Stimulated activated CD8-positive, alpha-beta memory T cell treated with anti-CD3 and anti-CD28 coated beads, Interleukin-7, amount 100 ng/mL, for 48 hours (primary cell): ENCODE results near the gene MED13.

Experiments used
- DNase-seq, 2 donors: peaks; one replicate each; pipeline ENCODE4 v3.0.0-alpha.2; 2020; ENCODE audit warnings: low read depth in 1 of 2; ENCODE audit errors: extremely low read depth in 1 of 2

The MED13 gene

DNA sequence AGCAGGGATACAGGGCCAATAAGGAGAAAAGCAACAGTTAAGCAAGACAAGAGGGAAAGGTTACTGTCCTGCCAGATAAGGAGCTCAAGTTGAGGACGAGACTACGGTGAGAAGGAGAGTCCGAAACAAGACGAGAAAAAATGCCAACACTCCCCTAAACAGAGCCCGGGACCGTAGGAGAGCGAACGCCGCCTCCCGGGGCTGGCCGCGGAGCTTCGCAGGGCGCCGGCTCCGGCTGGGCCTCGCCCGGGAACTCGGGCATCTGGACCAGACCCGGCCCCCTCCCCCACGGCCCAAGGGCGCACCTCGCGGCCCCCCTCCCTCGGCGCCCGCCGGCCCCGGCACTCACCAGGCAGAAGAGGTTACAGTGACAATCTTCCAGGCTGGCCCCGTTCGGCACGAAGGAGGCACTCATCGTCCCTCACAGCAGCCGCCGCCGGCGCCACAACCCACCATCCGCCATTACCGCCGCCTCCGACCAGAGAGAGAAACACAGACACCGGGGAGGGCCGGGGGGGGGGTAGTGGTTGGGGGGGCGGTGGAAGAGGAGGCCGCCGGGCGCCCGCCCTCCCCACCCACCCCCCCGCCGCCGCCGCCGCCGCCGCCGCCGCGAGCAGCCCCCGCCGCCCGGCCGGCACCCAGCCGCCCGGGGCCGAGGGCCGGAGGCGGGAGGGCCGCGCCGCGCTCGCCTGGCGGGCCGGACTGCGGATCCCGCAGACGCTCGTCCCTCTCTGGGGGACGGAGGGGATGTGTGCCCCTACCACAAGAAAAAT lies at the start of gene MED13:
Gene MED13 (minus strand): TSS at position 488 of the 773 bp plus-strand sequence. CDS start 73 bp downstream, at position 415.
- peak; percentile 17 to 23 for DNase-seq

DNA sequence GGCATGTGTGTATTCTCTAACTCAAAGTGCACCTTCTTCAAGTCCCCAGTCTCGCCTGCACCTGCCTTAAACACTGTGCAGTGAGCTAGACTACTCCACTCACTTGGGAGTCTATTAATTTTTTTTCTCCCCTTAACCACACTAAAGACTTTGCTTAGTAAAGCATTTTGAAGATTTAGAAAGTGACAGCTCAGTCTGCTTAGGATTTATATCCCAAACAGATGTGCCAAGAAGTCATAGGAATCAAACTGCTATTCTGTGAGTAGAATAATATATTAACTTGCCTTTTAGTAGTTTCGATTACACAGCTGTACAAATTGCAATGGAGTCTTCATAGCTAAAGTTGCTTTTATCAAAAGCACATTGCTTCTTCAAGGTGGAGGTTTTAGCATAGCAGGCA lies 47.2 kb upstream of the MED13 start:
- no peak for DNase-seq

GRCh38 chr17:62111562-62112171 lies 46.6 kb upstream of the MED13 start:
- DNase-seq: no peak

DNA sequence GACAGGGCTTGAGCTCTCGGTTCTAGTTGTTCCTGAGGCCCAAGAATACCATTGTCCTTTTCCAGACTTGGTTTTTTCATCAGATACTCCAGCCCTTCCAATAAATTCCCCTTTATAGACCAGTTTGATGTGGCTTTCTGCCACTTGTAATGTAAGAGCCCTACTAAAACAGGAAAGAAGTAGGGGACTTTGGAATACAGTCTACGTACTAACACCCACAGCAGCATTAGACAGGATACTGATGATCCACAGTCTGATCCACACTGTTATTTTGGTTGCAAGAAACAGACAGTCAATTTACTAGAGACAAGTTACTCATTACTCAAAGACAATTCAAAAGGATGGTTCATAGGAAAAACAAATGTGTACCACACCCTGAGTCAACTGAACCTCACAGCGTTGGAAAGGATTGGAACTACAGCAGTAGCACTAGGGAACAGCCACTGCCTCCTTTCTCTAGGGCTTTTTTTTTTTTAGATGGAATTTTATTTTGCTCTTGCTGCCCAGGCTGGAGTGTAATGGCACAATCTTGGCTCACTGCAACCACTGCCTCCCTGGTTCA lies 45.9 kb upstream of the MED13 start:
- no peak for DNase-seq

DNA sequence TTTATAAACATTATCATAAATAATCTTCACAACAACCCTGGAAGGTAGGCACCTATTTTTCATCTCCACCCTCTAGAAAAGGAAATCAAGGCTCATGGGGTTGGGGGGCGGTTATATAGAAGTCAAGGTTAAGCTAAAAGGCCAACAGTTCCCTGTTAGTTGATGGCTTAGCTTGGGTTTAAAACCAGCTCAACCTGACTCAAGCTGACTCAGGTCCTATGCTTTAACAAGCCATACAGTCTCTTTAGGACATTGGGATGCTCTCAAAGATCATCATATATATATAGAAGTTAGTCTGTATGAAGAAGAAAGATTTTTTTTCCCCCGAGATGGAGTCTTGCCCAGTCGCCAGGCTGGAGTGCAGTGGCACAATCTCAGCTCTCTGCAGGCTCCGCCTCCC lies 44.8 kb upstream of the MED13 start:
- no peak for DNase-seq

- DNase-seq: peak; percentile 47 to 62
These were observed 44.4 kb upstream of the MED13 start for GRCh38 chr17:62109378-62109902.

- no peak for DNase-seq
These were observed 40.8 kb upstream of the MED13 start for GRCh38 chr17:62105861-62106260.

- DNase-seq: no peak
These were observed 40.3 kb upstream of the MED13 start for GRCh38 chr17:62105357-62105756.

GRCh38 chr17:62101515-62101914 lies 36.4 kb upstream of the MED13 start:
- DNase-seq: no peak

GRCh38 chr17:62101090-62101489 lies 36.0 kb upstream of the MED13 start:
- no peak for DNase-seq

DNA sequence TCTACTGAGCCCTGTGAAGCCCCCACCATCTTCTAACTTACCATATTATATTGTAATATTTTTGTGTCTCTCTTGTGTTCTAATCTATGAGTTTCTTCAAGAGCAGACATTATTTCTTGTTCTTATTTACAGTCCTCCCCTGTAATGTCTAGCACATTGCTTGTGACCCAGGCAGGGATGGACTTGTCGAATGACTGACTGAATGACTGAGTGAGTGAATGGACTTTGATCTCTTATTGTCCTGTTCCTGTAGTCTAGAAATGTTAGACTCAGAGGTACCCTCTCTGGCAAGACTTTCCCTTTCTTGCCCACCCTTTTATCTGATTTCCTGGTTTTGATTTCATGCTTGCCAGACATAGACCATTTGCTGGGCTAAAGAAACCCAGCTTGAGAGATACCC lies 35.0 kb upstream of the MED13 start:
- DNase-seq: no peak

DNA sequence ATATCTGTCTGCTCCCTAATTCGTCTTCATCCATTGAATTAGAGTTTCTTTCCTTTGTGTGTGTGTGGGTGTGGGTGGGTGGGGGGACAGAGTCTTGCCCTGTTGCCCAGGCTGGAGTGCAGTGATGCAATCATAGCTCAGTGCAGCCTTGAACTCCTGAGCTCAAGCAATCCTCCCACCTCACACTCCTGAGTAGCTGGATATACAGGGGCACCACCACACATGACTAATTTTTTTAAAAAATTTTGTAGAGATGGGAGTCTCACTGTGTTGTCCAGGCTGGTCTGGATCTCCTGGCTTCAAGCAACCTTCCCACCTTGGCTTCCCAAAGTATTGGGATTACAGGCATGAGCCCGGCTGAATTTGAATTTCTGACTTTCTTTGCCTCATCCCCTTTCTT lies 34.5 kb upstream of the MED13 start:
- DNase-seq: no peak

DNA sequence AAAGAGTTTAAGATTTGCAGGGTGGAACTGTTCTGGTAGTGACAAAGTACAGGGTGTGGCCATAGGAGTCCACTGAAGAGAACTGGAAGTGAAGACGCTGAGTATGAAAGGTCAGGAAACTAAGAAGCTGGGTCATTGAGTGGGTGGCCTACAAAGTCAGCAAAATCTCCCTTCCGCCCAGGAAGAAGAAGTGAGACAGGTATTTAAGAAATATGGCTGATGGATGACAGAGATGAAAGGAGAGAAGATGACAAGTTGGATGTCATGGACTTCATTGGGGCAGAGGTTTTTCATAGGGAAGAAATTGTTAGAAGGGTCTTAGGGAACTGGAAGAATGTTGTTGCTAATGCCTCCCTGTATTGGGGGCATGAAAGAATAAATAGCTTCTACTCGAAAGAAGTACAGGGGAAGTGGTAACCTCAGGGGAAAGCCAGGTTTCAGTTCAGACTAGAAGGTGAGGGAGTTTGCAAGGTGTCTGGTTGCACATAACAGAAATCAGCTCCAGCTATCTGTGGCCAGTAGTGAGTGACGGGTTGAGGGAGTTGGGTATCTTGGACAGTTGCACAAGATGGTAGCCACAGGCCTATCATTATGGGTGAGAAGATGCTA lies 33.6 kb upstream of the MED13 start:
- DNase-seq: no peak

- no peak for DNase-seq
These were observed 31.3 kb upstream of the MED13 start for GRCh38 chr17:62096401-62096670.

DNA sequence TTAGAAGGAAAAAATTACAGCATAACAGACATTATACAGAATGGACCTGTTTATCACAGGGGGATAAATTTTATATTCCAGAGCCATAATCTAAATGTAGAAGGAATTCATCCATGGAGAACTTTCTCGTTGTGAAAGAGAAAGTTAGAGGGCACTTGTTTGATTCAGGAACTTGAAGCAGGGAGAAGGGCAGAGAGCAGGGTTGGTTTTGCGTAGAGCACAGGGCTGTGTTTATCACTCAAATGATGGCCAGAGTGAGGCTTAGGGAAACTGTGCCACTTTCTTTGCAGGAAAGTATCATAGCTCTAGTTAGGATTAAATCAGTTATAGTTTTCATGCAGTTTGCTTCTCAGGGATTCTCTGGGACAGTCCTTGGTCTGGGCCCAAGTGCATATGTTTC lies 29.1 kb upstream of the MED13 start:
- DNase-seq: no peak

DNA sequence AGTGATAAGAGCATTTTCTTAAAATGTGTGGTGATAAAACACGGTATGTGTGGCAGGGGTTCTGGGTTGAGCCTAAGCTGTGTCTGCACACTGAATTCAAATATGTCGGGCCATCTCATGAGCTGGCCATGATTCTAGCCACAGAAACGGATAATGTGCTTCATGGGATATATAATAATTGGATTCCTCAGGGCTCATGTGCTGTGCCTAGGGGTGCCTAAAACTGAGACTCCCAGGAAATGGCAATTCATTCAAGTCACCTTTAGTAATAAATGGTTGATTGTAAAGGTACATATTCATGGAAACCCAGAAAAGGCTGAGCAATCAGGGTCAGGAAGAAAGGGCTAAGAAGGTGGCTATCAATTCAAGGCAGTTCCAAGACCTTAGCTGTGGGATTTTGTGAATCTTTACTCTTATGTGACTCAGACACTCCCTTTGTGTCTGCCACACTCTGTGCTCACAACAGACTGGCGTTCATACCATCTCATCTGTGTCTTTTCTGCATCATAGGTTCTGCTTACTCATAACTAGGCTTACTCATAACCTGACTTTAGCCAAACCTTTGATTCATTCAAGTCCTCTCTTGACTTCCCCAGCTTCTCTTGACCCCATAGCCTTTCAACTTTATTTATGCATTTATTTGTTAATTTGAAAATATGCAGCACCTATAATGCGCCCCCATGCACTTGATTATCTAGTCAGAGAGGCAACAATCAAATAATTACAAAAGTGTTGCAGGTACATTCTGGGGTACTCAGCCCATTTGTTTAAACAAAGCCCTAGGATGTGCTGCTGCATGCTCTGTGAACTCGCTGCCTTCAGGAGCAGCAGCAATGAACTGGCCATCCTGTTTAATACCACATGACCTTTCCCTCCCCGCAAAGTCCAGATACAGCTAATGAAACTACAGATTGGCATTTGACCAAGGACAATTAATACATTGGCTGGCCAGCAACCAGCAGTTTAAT lies 28.4 kb upstream of the MED13 start:
- DNase-seq: peak in 1 of 2 donors; percentile 19

DNA sequence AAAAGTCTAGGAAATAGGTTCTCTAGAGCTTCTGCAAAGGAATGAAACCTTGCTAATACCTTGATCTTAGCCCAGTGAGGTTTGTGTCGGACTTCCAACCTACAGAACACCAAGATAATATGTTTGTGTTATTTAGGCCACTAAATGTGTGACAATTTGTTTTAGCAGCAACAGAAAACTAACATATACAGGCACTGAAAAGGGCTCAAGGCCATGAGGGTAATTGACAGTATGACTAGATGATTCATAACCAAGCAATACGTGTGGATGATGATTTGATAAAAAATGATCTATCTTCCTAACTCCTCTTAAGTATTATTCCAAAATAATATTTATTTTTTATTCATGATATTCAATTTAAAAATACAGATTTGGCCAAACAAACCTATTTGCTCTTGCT lies 27.7 kb upstream of the MED13 start:
- DNase-seq: no peak

- no peak for DNase-seq
These were observed 26.7 kb upstream of the MED13 start for GRCh38 chr17:62091804-62092203.

DNA sequence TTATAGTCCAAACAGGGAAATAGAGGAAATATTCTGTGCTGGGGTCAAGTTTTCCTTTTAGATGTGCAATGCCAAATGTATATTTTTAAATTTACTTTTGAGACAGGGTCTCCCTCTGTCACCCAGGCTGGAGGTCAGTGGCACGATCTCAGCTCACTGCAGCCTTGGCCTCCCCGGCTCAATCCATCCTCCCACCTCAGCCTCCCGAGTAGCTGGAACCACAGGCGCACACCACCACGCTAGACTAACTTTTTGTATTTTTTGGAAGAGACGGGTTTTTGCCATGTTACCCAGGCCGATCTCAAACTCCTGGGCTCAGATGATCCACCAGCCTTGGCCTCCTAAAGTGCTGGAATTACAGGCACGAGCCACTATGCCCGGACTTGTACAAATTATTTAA lies 25.8 kb upstream of the MED13 start:
- DNase-seq: no peak

DNA sequence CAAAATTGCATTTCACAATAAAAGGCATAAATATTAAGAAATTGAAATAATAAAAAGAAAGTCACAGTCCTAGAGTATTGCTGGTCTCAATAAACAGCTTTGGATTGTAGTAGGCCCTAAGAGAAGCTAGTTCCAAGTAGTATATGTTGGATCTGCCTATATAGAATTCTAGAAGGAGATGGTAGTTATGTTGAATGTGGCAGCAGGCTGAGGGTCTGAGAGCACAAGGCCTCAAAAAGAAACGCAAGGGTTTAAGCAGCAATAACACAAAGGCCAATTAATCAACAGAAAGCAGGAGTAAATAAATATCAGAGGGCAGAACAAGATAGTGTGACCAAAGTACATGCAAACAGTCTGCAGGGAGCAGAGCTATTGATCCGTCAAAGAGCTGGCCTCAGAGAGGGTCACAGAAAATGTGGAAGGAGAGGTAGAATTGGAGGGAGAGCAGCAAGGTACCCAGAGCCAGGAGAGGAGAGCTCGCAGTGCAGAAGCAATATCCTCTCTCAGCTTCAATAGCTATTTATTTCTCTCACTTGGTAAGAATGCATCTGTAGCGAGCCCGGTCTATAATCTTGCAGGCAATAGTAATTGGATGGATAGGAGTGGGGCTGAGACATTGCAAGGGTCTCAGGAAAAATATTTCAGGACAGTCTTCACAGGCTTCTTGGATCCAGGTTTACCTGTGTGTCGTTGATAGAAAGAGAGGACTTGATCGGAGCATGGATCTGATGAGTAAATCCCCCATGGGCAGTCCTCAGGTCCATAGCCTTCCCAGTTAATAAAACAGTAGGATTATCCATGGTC lies 25.1 kb upstream of the MED13 start:
- DNase-seq: no peak
